ENCODE results near the gene PPP2R2B.
"Not testable (repeated sequence)": the region's sequence is repeated elsewhere in the genome, so short reads cannot be mapped to it uniquely, and the experiment has no call there.

The PPP2R2B gene

GRCh38 chr5:146652547-146652946 lies 226.0 kb downstream of the PPP2R2B start:
- ATAC-seq, result no peak

GRCh38 chr5:146647656-146648199 lies 230.8 kb downstream of the PPP2R2B start:
- ATAC-seq, result no peak
- no peak for DNase-seq

More at GRCh38 chr5:146652547-146652946, 226.0 kb downstream of the PPP2R2B start:
- DNase-seq, result no peak

GRCh38 chr5:146646441-146646840 lies 232.1 kb downstream of the PPP2R2B start:
- DNase-seq (no peak), ATAC-seq (no peak)

- DNase-seq, result no peak
Measured at GRCh38 chr5:146645342-146645741, 233.2 kb downstream of the PPP2R2B start.

GRCh38 chr5:146644831-146645230 lies 233.7 kb downstream of the PPP2R2B start:
- no peak for ATAC-seq
- no peak for DNase-seq

More at GRCh38 chr5:146645342-146645741, 233.2 kb downstream of the PPP2R2B start:
- ATAC-seq, result no peak

GRCh38 chr5:146643776-146644175 lies 234.8 kb downstream of the PPP2R2B start:
- DNase-seq, result no peak
- ATAC-seq, result no peak

- no peak for ATAC-seq
- DNase-seq, result no peak
Measured at GRCh38 chr5:146642410-146642809, 236.1 kb downstream of the PPP2R2B start.

- ATAC-seq, result no peak
- DNase-seq, result no peak
Measured at GRCh38 chr5:146641941-146642340, 236.6 kb downstream of the PPP2R2B start.

GRCh38 chr5:146640285-146640896 lies 238.2 kb downstream of the PPP2R2B start:
- no peak for DNase-seq
- no peak for ATAC-seq

GRCh38 chr5:146635443-146635842 lies 243.1 kb downstream of the PPP2R2B start:
- ATAC-seq, result no peak
- no peak for DNase-seq

GRCh38 chr5:146633323-146633764 lies 245.2 kb downstream of the PPP2R2B start:
- ATAC-seq, result no peak
- no peak for DNase-seq

- no peak for DNase-seq
- no peak for ATAC-seq
Measured at GRCh38 chr5:146632620-146633322, 245.8 kb downstream of the PPP2R2B start.

- ATAC-seq, result no peak
Measured at GRCh38 chr5:146630472-146630871, 248.1 kb downstream of the PPP2R2B start.

GRCh38 chr5:146628950-146629349 lies 249.6 kb downstream of the PPP2R2B start:
- no peak for DNase-seq

More at GRCh38 chr5:146630472-146630871, 248.1 kb downstream of the PPP2R2B start:
- DNase-seq, result no peak

GRCh38 chr5:146626936-146627335 lies 251.6 kb downstream of the PPP2R2B start:
- no peak for DNase-seq
- ATAC-seq, result no peak

More at GRCh38 chr5:146628950-146629349, 249.6 kb downstream of the PPP2R2B start:
- ATAC-seq, result no peak

GRCh38 chr5:146624179-146624578 lies 254.4 kb downstream of the PPP2R2B start:
- no peak for ATAC-seq
- DNase-seq, result no peak

- DNase-seq, result no peak
- no peak for ATAC-seq
Measured at GRCh38 chr5:146623666-146624065, 254.9 kb downstream of the PPP2R2B start.

GRCh38 chr5:146623009-146623408 lies 255.5 kb downstream of the PPP2R2B start:
- ATAC-seq, result no peak
- DNase-seq, result no peak

GRCh38 chr5:146622391-146622790 lies 256.2 kb downstream of the PPP2R2B start:
- ATAC-seq, result no peak
- no peak for DNase-seq

- ATAC-seq (no peak), DNase-seq (no peak)
Measured at GRCh38 chr5:146620669-146621051, 257.9 kb downstream of the PPP2R2B start.

- DNase-seq (no peak), ATAC-seq (no peak)
Measured at GRCh38 chr5:146620031-146620668, 258.4 kb downstream of the PPP2R2B start.

- DNase-seq (no peak), ATAC-seq (no peak)
Measured at GRCh38 chr5:146618434-146618833, 260.1 kb downstream of the PPP2R2B start.

- not testable (repeated sequence) for ATAC-seq, DNase-seq
Measured at GRCh38 chr5:146609731-146610130, 268.8 kb downstream of the PPP2R2B start.

Measured in stimulated activated naive CD8-positive, alpha-beta T cell treated with anti-CD3 and anti-CD28 coated beads, Interleukin-15, Interleukin-2, amounts not matched to agents 100 U/mL and 50 U/mL, for 24 hours (primary cell).